Measurements from ENCODE around the gene SREBF2.
A peak's percentile ranks its signal among the peaks of the same experiment; 100 is the strongest.
"Not testable (repeated sequence)": the region's sequence is repeated elsewhere in the genome, so short reads cannot be mapped to it uniquely, and the experiment has no call there.

SREBF2 gene

GRCh38 chr22:41948928-41949296 lies 116.0 kb downstream of the SREBF2 start:
- not testable (repeated sequence) for DNase-seq

GRCh38 chr22:41949297-41949965 lies 116.5 kb downstream of the SREBF2 start:
- DNase-seq: no peak

- DNase-seq: peak; percentile 65
Observed at GRCh38 chr22:41951898-41952474, 119.1 kb downstream of the SREBF2 start, which contains the start of gene SMIM45. Gene SMIM45 (plus strand): TSS chr22:41952150.

- DNase-seq: no peak
Observed at GRCh38 chr22:41952713-41953112, 119.8 kb downstream of the SREBF2 start.
